CD14-positive monocyte (primary cell): ENCODE measurements around the gene ABO. TPM values are rescaled to one million over a fixed set of nuclear protein-coding genes. Genes with fewer than 3 reads are reported as not detected.

Source experiments
- DNase-seq, 3 donors: peaks; one replicate each; pipeline ENCODE4 v3.0.0-alpha.2; 2011 to 2022
- H2AFZ ChIP-seq: 2 replicates; pipeline ENCODE4 v1.6.0; 2012; ENCODE audit warnings: mild to moderate bottlenecking, low read depth, low read length, inconsistent platforms; ENCODE audit not compliant: insufficient read depth, poor library complexity, severe bottlenecking
- H3K27ac ChIP-seq, 2 donors: 1 replicate in 1 of 2; 2 replicates in 1 of 2; pipeline ENCODE4 v1.5.1; 2012 to 2013; ENCODE audit warnings: low read length in 2 of 2, control low read depth in 1 of 2, inconsistent platforms in 1 of 2, low read depth in 1 of 2, mild to moderate bottlenecking in 1 of 2
- H3K27me3 ChIP-seq, 2 donors: one replicate each; pipeline versions ENCODE4 v1.6.0 to v1.6.1; 2011 to 2013; ENCODE audit warnings: low read length in 2 of 2; ENCODE audit not compliant: control insufficient read depth in 2 of 2, insufficient read depth in 2 of 2
- H3K36me3 ChIP-seq, 2 donors: replicated peaks in 1 of 2; 1 replicate in 1 of 2; 2 replicates in 1 of 2; pipeline versions ENCODE4 v1.5.1 to v1.6.1; 2012 to 2013; ENCODE audit warnings: low read length in 2 of 2, control low read depth in 1 of 2, inconsistent platforms in 1 of 2, mild to moderate bottlenecking in 1 of 2; ENCODE audit not compliant: insufficient read depth in 2 of 2, control insufficient read depth in 1 of 2
- H3K4me1 ChIP-seq, 2 donors: 1 replicate in 1 of 2; 2 replicates in 1 of 2; pipeline versions ENCODE4 v1.5.1 to v1.6.1; 2012 to 2013; ENCODE audit warnings: low read length in 2 of 2, control low read depth in 1 of 2, inconsistent platforms in 1 of 2, mild to moderate bottlenecking in 1 of 2, moderate library complexity in 1 of 2; ENCODE audit not compliant: insufficient read depth in 2 of 2, control insufficient read depth in 1 of 2
- H3K4me2 ChIP-seq: replicated peaks from 2 replicates; pipeline ENCODE3; 2012; ENCODE audit warnings: low read length, moderate library complexity, mild to moderate bottlenecking; ENCODE audit not compliant: poor library complexity, severe bottlenecking; ENCODE audit errors: extremely low read depth
- H3K4me3 ChIP-seq, 3 experiments: fragments of 200-600 bp in 1 of 3; sonication (generic) in 1 of 3; replicated peaks in 1 of 3; 1 replicate in 2 of 3; 2 replicates in 1 of 3; pipeline ENCODE4 v1.5.1; 2011 to 2013; ENCODE audit warnings: low read length in 3 of 3, mild to moderate bottlenecking in 3 of 3, control low read depth in 2 of 3, low read depth in 2 of 3, inconsistent platforms in 1 of 3, moderate library complexity in 1 of 3
- H3K79me2 ChIP-seq: 2 replicates; pipeline ENCODE4 v1.6.0; 2012; ENCODE audit warnings: mild to moderate bottlenecking, control low read depth, inconsistent platforms, low read length, moderate library complexity; ENCODE audit not compliant: insufficient read depth
- H3K9ac ChIP-seq: 2 replicates; pipeline ENCODE4 v1.6.0; 2017; ENCODE audit warnings: low read length, mild to moderate bottlenecking; ENCODE audit not compliant: insufficient read depth, poor library complexity, severe bottlenecking
- H3K9me3 ChIP-seq, 2 donors: replicated peaks in 1 of 2; 1 replicate in 1 of 2; 2 replicates in 1 of 2; pipeline versions ENCODE4 v1.5.1 to v1.6.1; 2012 to 2013; ENCODE audit warnings: low read length in 2 of 2, control low read depth in 1 of 2; ENCODE audit not compliant: control insufficient read depth in 1 of 2, insufficient read depth in 1 of 2
- H4K20me1 ChIP-seq: 2 replicates; pipeline ENCODE4 v1.6.0; 2012; ENCODE audit warnings: mild to moderate bottlenecking, low read length, control low read depth, moderate library complexity; ENCODE audit not compliant: insufficient read depth
- H3K27ac Mint-ChIP-seq, 7 donors: one replicate each; pipeline ENCODE4 v1.8.0; 2020; ENCODE audit warnings: mild to moderate bottlenecking in 7 of 7, mixed read lengths in 7 of 7, moderate library complexity in 6 of 7, inconsistent platforms in 2 of 7
- H3K27me3 Mint-ChIP-seq, 3 donors: one replicate each; pipeline ENCODE4 v1.8.0; 2021 to 2022; ENCODE audit warnings: low read depth in 3 of 3, mild to moderate bottlenecking in 3 of 3, mixed read lengths in 3 of 3, moderate library complexity in 3 of 3, inconsistent platforms in 1 of 3
- H3K36me3 Mint-ChIP-seq, 2 donors: one replicate each; pipeline ENCODE4 v1.8.0; 2020; ENCODE audit warnings: mixed read lengths in 2 of 2, inconsistent platforms in 1 of 2, mild to moderate bottlenecking in 1 of 2
- H3K4me1 Mint-ChIP-seq: one replicate; pipeline ENCODE4 v1.8.0; 2020; ENCODE audit warnings: mild to moderate bottlenecking, mixed read lengths
- H3K4me3 Mint-ChIP-seq, 2 donors: one replicate each; pipeline ENCODE4 v1.8.0; 2020; ENCODE audit warnings: mild to moderate bottlenecking in 2 of 2, mixed read lengths in 2 of 2, moderate library complexity in 1 of 2
- H3K9me3 Mint-ChIP-seq, 7 donors: one replicate each; pipeline ENCODE4 v1.8.0; 2020 to 2022; ENCODE audit warnings: mixed read lengths in 7 of 7, mild to moderate bottlenecking in 6 of 7, moderate library complexity in 6 of 7, inconsistent platforms in 2 of 7
- WGBS: methylation state at CpG from one replicate; pipeline ENCODE4 v1.1.5; 2013; ENCODE audit warnings: missing lambda C conversion rate; ENCODE audit not compliant: insufficient coverage; 5-methylcytosine and 5-hydroxymethylcytosine counted together
- intact Hi-C, 2 donors: fragments of 100-400 bp; cut with micrococcal nuclease; formaldehyde crosslinking; loops; one replicate each; pipeline versions ENCODE4 v1.15.0 to v1.15.1; 2023
- polyA plus RNA-seq, 3 donors: library from polyadenylated mRNA; depleted of rRNA in 1 of 3; unstranded in 2 of 3; stranded (reverse) in 1 of 3; fragments of 300-500 nt in 2 of 3; fragments of >200 nt in 1 of 3; fragmentation: Illumina TruSeq in 2 of 3; gene quantifications; 1 replicate in 2 of 3; 2 replicates in 1 of 3; pipeline ENCODE4 v1.2.3, GENCODE V29; 2012 to 2021
- TF ChIP-seq, protein P1 (sequence below): fragments of 200-600 bp; IDR thresholded peaks from one replicate; pipeline ENCODE4 v1.8.0; 2022; ENCODE audit warnings: antibody characterized with exemption, mild to moderate bottlenecking

Gene ABO
- polyA plus RNA-seq, 3 donors: 0.50 to 2.1 TPM; not detected in 1

DNA sequence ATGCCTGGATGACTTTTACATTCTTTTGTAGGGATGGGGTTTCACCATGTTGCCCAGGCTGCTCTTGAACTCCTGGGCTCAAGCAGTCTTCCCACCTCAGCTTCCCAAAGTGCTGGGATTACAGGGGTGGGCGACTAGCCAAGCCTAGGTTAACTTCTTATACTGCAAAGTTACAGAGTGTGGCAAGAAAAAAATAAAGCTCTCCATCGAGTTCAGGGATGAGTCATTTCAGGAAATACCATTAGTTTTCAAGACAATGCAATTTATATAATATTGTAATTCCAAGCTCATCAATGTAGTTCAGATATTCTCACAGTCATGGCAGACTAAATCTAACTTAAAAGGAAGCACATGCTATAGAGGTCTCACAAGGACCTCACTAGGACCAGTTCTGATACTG lies 11.5 kb upstream of the ABO start:
- TF ChIP-seq, protein P1, sequence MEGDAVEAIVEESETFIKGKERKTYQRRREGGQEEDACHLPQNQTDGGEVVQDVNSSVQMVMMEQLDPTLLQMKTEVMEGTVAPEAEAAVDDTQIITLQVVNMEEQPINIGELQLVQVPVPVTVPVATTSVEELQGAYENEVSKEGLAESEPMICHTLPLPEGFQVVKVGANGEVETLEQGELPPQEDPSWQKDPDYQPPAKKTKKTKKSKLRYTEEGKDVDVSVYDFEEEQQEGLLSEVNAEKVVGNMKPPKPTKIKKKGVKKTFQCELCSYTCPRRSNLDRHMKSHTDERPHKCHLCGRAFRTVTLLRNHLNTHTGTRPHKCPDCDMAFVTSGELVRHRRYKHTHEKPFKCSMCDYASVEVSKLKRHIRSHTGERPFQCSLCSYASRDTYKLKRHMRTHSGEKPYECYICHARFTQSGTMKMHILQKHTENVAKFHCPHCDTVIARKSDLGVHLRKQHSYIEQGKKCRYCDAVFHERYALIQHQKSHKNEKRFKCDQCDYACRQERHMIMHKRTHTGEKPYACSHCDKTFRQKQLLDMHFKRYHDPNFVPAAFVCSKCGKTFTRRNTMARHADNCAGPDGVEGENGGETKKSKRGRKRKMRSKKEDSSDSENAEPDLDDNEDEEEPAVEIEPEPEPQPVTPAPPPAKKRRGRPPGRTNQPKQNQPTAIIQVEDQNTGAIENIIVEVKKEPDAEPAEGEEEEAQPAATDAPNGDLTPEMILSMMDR: no peak
- H3K4me1 ChIP-seq: peaks cover 0 to 4% of the 10 kb centered on the region in 2 donors
- H2AFZ ChIP-seq: no peak overlapping the region
- H4K20me1 ChIP-seq: no peaks in the 10 kb centered on the region
- Mint-ChIP-seq H3K9me3 (peaks cover 11 to 31% (median 26%) of the 10 kb centered on the region in 7 donors), H3K27ac (no peak overlapping the region), H3K36me3 (no peaks in the 10 kb centered on the region), H3K4me1 (no peaks in the 10 kb centered on the region), H3K27me3 (peaks cover 1 to 3% (median 3%) of the 10 kb centered on the region in 3 donors), H3K4me3 (no peak overlapping the region)
- H3K9me3 ChIP-seq: peaks cover 6 to 15% of the 10 kb centered on the region in 2 donors
- no peak for DNase-seq
- no peak overlapping the region for H3K4me3 ChIP-seq
- no peak overlapping the region for H3K27ac ChIP-seq
- no peak overlapping the region for H3K4me2 ChIP-seq
- no peaks in the 10 kb centered on the region for H3K27me3 ChIP-seq
- intact Hi-C loops: no loop called here
- H3K36me3 ChIP-seq: no peaks in the 10 kb centered on the region
- WGBS: no CpG with 5 or more reads among the region's 2 CpGs
- no peaks in the 10 kb centered on the region for H3K79me2 ChIP-seq
- H3K9ac ChIP-seq: no peak overlapping the region

DNA sequence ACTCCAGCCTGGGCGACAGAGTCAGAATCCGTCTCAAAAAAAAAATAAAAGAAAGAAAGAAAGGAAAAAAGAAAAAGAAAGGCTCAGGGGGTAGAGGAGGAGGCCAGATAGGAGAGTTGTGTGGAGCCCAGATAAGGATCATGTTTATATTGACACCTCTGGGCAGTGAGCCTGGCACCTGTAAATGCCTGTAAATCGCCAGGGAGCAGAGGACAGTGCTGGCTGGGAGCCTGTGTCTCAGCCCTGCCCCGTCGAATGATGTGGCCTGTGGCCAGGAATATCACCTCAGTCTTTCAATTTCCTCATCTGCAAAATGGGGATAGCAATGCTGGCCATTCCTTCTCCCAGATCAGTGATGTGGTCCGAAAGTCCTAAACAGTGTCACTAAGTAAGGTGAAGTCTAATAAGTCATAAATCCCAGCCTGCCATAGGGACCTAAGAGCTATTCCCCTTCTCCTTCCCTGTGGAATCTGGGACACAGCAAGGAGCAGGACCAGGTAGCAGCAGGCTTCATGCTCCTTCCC lies 10.3 kb upstream of the ABO start:
- Mint-ChIP-seq H3K9me3 (peaks cover 10 to 23% (median 18%) of the 10 kb centered on the region in 7 donors), H3K36me3 (peaks cover 0 to 1% of the 10 kb centered on the region in 2 donors), H3K4me1 (no peaks in the 10 kb centered on the region), H3K27me3 (peaks cover 0 to 5% (median 3%) of the 10 kb centered on the region in 3 donors), H3K27ac (no peak overlapping the region), H3K4me3 (no peak overlapping the region)
- Histone ChIP-seq H3K9me3 (peaks cover 0 to 12% of the 10 kb centered on the region in 2 donors), H3K4me2 (no peak overlapping the region), H3K4me1 (peaks cover 0 to 4% of the 10 kb centered on the region in 2 donors), H4K20me1 (no peaks in the 10 kb centered on the region), H3K27me3 (no peaks in the 10 kb centered on the region), H3K79me2 (no peaks in the 10 kb centered on the region), H3K4me3 (no peak overlapping the region), H3K36me3 (no peaks in the 10 kb centered on the region), H2AFZ (no peak overlapping the region), H3K9ac (no peak overlapping the region), H3K27ac (no peak overlapping the region)
- TF ChIP-seq, protein P1: no peak
- WGBS: no CpG with 5 or more reads among the region's 6 CpGs
- intact Hi-C loops: no loop called here
- DNase-seq: no peak
